GM18858 (cell line): ENCODE results near the gene TRPV4.

Experiments
- ATAC-seq: cut with Tn5 transposase; IDR thresholded peaks from one replicate; pipeline ENCODE4 v1.9.1; 2021; ENCODE audit not compliant: unreplicated experiment

TRPV4 gene

GRCh38 chr12:109808876-109809646 lies 24.1 kb downstream of the TRPV4 start:
- ATAC-seq = no peak

DNA sequence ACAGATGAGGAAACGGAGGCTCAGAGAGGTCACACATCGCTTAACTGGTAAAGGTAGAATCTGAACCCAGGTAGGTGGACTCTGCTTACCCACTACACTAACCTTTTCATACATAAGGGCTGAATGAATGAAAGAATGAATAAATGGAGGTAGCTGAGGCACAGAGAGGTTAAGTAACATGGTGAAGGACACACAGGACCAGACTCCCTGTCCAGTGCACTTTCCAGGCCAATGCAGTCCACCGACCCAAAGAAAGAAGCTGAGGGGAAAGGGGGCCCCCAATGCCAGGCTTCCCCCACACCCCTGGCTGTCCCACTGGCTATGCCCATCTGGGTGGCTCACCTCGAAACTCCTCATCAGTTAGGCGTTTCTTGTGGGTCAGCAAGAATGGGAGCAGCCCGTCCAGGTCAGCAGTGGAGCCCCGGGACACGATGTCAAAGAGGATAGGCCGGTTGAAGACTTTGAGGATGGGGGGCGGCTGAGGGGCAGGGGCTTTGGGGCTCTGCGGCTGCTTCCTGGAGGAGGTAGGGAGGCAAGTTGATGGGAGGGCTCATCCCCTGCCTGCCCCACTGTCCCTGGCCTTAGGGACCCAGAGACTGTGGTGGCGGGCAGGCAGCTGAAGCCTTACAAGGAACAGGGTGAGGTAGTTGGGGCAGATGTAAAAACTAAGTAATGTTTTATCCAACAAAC lies 25.1 kb downstream of the TRPV4 start:
- ATAC-seq = no peak

GRCh38 chr12:109804820-109805761 lies 28.1 kb downstream of the TRPV4 start:
- ATAC-seq = no peak

DNA sequence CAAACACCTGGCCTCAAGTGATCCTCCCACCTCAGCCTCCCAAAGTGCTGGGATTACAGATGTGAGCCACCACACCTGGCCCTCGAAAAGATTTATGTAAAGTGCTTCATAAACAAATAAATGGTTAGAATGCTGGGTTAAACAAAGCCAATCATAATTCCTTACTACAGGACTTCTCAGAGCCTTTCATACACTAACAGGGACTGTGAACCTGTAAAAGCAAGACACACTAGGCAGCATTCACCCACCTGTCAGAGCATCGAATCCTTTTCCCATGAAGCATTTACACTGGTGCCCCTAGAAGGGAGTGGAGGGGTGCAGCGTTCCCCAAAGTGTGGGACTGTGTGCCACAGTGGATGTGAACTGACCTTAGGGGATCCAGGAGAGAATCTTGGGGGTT lies 29.5 kb downstream of the TRPV4 start:
- no peak for ATAC-seq

GRCh38 chr12:109802828-109803227 lies 30.4 kb downstream of the TRPV4 start:
- ATAC-seq = no peak

GRCh38 chr12:109800536-109800935 lies 32.7 kb downstream of the TRPV4 start:
- no peak for ATAC-seq

- ATAC-seq = no peak
These were observed 34.5 kb downstream of the TRPV4 start for GRCh38 chr12:109798691-109799090.

GRCh38 chr12:109797905-109798669 lies 35.1 kb downstream of the TRPV4 start:
- no peak for ATAC-seq

DNA sequence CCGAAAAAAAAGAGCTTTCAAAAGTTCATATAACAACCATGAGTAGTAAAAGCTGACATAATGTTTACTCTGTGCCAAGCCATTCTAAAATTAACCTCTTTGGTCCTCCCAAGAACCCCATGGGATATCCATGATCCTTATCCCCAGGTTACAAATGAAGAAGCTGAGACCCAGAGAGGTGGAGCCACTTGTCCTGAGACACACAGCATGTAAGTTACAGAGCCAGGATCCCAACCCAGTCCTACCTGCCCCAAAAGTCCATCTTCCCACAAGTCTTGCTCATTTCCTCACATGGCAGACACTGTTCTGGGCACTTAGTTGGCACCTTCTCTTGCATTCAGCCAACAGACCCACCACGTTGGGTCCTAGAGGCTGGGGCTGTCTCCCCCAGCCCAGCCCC lies 37.1 kb downstream of the TRPV4 start:
- no peak for ATAC-seq

DNA sequence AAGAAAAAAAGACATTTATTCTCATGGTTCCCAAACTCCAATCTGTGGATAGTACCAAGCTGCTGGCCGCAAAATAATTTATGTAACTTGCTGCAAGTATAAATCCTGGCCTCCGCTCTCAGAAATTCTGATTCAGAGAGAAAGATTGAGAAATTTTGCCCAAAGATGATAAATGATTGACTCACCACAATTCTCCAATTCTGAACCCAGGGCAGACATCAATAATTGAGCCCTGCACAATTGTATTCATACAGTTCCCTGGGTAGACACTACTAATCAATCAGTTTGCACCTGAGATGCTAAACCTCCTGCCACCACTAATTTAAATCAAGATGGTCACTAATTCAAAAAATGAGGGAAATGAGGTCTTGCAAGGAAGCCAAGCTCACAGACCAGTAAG lies 38.2 kb downstream of the TRPV4 start:
- no peak for ATAC-seq

GRCh38 chr12:109793826-109794501 lies 39.2 kb downstream of the TRPV4 start:
- ATAC-seq = no peak

DNA sequence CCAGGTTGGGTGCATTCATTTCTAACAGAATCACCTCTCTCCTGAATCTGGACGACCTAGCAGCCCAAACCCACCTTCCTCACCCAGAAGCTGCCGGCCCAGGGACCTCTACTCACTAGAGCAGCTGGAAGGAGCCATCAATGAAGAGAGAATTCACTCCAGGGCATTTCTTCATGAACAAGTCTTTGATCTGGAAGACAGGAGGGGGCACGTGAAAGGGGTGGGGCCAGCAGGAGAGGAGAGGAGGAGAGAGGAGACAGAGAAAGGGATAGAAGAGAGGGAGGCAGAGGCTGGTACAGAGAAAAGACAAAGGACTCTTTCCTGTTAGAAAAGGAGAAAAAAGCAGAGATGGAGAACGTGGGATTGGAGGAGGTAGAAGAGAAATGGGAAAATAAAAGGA lies 39.8 kb downstream of the TRPV4 start:
- ATAC-seq = no peak

DNA sequence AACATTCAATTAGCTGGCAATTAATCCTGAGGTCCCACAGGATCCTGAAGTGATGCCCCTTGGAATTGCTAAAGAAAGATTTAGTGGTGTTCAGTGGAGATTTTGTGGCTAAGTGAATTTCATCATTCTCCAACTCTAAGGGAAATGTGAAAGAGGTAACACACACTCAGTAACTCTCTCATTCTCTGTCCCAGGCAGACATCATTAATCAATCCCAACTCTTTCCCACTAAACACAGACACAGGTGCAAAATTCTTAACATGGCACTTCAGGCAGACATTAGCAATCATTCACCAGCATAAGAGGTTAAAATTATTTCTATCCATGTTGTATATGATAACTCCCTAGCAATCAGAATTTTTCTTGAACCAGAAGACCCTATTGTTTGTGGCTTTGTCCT lies 40.2 kb downstream of the TRPV4 start:
- no peak for ATAC-seq

GRCh38 chr12:109789526-109790048 lies 43.6 kb downstream of the TRPV4 start:
- no peak for ATAC-seq

DNA sequence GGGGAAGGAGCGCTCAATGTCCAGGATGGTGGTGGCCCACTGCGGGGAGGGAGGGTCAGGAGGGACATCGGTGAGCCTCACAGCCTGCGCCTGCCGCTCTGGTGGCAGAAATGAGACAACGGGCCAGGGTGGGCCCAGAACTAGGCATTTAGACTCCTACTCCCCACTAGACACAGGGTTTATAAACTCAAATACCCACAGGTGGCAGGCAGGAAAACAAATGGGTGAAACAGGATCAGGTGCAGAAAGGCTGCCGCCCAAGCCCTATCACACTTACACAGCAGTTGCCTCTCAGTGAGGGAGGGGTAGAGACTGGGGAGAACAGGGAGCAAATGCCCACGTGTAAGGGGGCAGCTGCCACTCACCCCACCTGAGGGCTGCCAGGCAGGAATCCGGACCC lies 46.4 kb downstream of the TRPV4 start:
- no peak for ATAC-seq

- ATAC-seq = no peak
These were observed 47.3 kb downstream of the TRPV4 start for GRCh38 chr12:109785854-109786253.

- ATAC-seq = no peak
These were observed 49.3 kb downstream of the TRPV4 start for GRCh38 chr12:109783965-109784244.

- ATAC-seq = no peak
These were observed 49.8 kb downstream of the TRPV4 start for GRCh38 chr12:109783135-109783964.

GRCh38 chr12:109782326-109782703 lies 50.9 kb downstream of the TRPV4 start:
- ATAC-seq = no peak
